IMR-90 (cell line): ENCODE results near the gene NFE2. TPM values are rescaled to one million over a fixed set of nuclear protein-coding genes. Genes with fewer than 3 reads are reported as not detected.

Experiments
- ATAC-seq: fragments of 200-7000 bp; cut with Tn5 transposase; 2 replicates; pipeline ENCODE4 v1.9.1; 2020; ENCODE audit warnings: low read depth, mild to moderate bottlenecking, moderate library complexity
- BruUV-seq: library from RNA; stranded (reverse); fragments of 400-500 nt; replicated peaks from 2 replicates; lab custom pipeline; 2021; lab: Mats Ljungman, UMichigan
- CTCF ChIA-PET: fragments of 300-600 bp; formaldehyde crosslinking; extraction: SDS; loops from one replicate; lab custom pipeline; 2021; ENCODE audit warnings: antibody characterized with exemption; lab: Yijun Ruan, JAX
- POLR2A ChIA-PET: fragments of 300-600 bp; sonication (Branson Sonifier 250); formaldehyde crosslinking; loops from one replicate; lab custom pipeline; 2022; ENCODE audit warnings: antibody characterized with exemption; ENCODE audit not compliant: unreplicated experiment; lab: Charles Lee
- DNase-seq: peaks from one replicate; pipeline ENCODE4 v3.0.0; 2013
- H2AFZ ChIP-seq: replicated peaks from 2 replicates; pipeline ENCODE3; 2013; ENCODE audit warnings: low read length, mild to moderate bottlenecking; ENCODE audit not compliant: poor library complexity
- H2AK5ac ChIP-seq: 2 replicates; pipeline ENCODE4 v1.6.1; 2013; ENCODE audit warnings: low read depth, low read length, inconsistent platforms
- H2AK9ac ChIP-seq: replicated peaks from 2 replicates; pipeline ENCODE3; 2013; ENCODE audit warnings: mild to moderate bottlenecking, low read depth, low read length, moderate library complexity; ENCODE audit not compliant: poor library complexity
- H2BK120ac ChIP-seq: 2 replicates; pipeline ENCODE4 v1.6.1; 2013; ENCODE audit warnings: low read depth, low read length, inconsistent platforms
- H2BK15ac ChIP-seq: 3 replicates; pipeline ENCODE4 v1.6.1; 2013; ENCODE audit warnings: low read depth, low read length, inconsistent platforms
- H2BK20ac ChIP-seq: 2 replicates; pipeline ENCODE4 v1.6.1; 2013; ENCODE audit warnings: low read depth, mild to moderate bottlenecking, inconsistent platforms, low read length, moderate library complexity
- H2BK5ac ChIP-seq: 2 replicates; pipeline ENCODE4 v1.6.1; 2013; ENCODE audit warnings: mild to moderate bottlenecking, low read depth, low read length, inconsistent platforms; ENCODE audit not compliant: poor library complexity, severe bottlenecking
- H3K14ac ChIP-seq: replicated peaks from 2 replicates; pipeline ENCODE4 v1.6.1; 2013; ENCODE audit warnings: low read depth, low read length, inconsistent platforms
- H3K18ac ChIP-seq: 2 replicates; pipeline ENCODE4 v1.6.1; 2013; ENCODE audit warnings: low read depth, low read length, control low read depth
- H3K23ac ChIP-seq: 2 replicates; pipeline ENCODE4 v1.6.1; 2013; ENCODE audit warnings: low read depth, low read length, inconsistent platforms
- H3K27ac ChIP-seq: 2 replicates; pipeline ENCODE4 v1.5.1; 2013; ENCODE audit warnings: mild to moderate bottlenecking, control low read depth, low read length; ENCODE audit not compliant: insufficient read depth
- H3K27me3 ChIP-seq: 2 replicates; pipeline ENCODE4 v1.6.1; 2013; ENCODE audit warnings: low read length; ENCODE audit not compliant: control insufficient read depth, insufficient read depth
- H3K36me3 ChIP-seq: 2 replicates; pipeline ENCODE4 v1.6.1; 2013; ENCODE audit warnings: low read length, mixed read lengths; ENCODE audit not compliant: control insufficient read depth, insufficient read depth
- H3K4ac ChIP-seq: 2 replicates; pipeline ENCODE4 v1.6.1; 2013; ENCODE audit warnings: low read depth, low read length, inconsistent platforms
- H3K4me1 ChIP-seq: 2 replicates; pipeline ENCODE4 v1.6.1; 2013; ENCODE audit warnings: low read length, mixed read lengths; ENCODE audit not compliant: control insufficient read depth, insufficient read depth
- H3K4me2 ChIP-seq: 2 replicates; pipeline ENCODE4 v1.6.1; 2013; ENCODE audit warnings: low read depth, mild to moderate bottlenecking, control low read depth, low read length, moderate library complexity
- H3K4me3 ChIP-seq: 2 replicates; pipeline ENCODE4 v1.5.1; 2013; ENCODE audit warnings: low read depth, mild to moderate bottlenecking, control low read depth, low read length, moderate library complexity; ENCODE audit not compliant: insufficient read depth
- H3K56ac ChIP-seq: 2 replicates; pipeline ENCODE4 v1.6.1; 2013; ENCODE audit warnings: low read length, inconsistent platforms; ENCODE audit not compliant: insufficient read depth; ENCODE audit errors: extremely low read depth
- H3K79me1 ChIP-seq, 2 experiments: 2 replicates each; pipeline ENCODE4 v1.6.1; 2013; ENCODE audit warnings: low read length in 2 of 2, inconsistent platforms in 1 of 2, low read depth in 1 of 2
- H3K9ac ChIP-seq: 2 replicates; pipeline ENCODE4 v1.6.1; 2013; ENCODE audit warnings: low read depth, low read length, control low read depth
- H3K9me1 ChIP-seq: 2 replicates; pipeline ENCODE4 v1.6.1; 2013; ENCODE audit warnings: low read length, inconsistent platforms; ENCODE audit not compliant: insufficient read depth
- H3K9me3 ChIP-seq: 2 replicates; pipeline ENCODE4 v1.6.1; 2013; ENCODE audit warnings: low read length; ENCODE audit not compliant: control insufficient read depth, insufficient read depth
- H4K20me1 ChIP-seq: 2 replicates; pipeline ENCODE4 v1.6.1; 2013; ENCODE audit warnings: low read length, inconsistent platforms; ENCODE audit not compliant: insufficient read depth
- H4K5ac ChIP-seq: 2 replicates; pipeline ENCODE4 v1.6.1; 2013; ENCODE audit warnings: mild to moderate bottlenecking, low read depth, low read length, control low read depth
- H4K8ac ChIP-seq, 2 experiments: 2 replicates each; pipeline ENCODE4 v1.6.1; 2013; ENCODE audit warnings: low read depth in 2 of 2, low read length in 2 of 2, control low read depth in 1 of 2, inconsistent platforms in 1 of 2
- H4K91ac ChIP-seq: 2 replicates; pipeline ENCODE4 v1.6.1; 2013; ENCODE audit warnings: low read depth, low read length, inconsistent platforms; ENCODE audit not compliant: insufficient read depth
- CEBPB ChIP-seq: IDR thresholded peaks from 2 replicates; pipeline ENCODE4 v1.6.1; 2012; ENCODE audit warnings: low read depth, low read length, improper control_type of control experiment
- MAFK ChIP-seq: IDR thresholded peaks from 2 replicates; pipeline ENCODE4 v1.6.1; 2012; ENCODE audit warnings: low read depth, low read length, improper control_type of control experiment
- NFE2L2 ChIP-seq: fragments of 150-350 bp; IDR thresholded peaks from 2 replicates; pipeline ENCODE4 v1.6.1; 2016; ENCODE audit warnings: low read depth, mild to moderate bottlenecking, low read length
- POLR2A ChIP-seq: IDR thresholded peaks from 2 replicates; pipeline ENCODE4 v1.6.1; 2012; ENCODE audit warnings: mild to moderate bottlenecking, low read depth, low read length
- RFX5 ChIP-seq: IDR thresholded peaks from 2 replicates; pipeline ENCODE4 v1.8.0; 2012; ENCODE audit warnings: low read depth, mild to moderate bottlenecking, low read length, moderate library complexity
- WGBS, 2 experiments: methylation state at CpG; one replicate each; pipeline versions ENCODE4 v1.1.5 to v1.1.7; 2013; ENCODE audit warnings: missing lambda C conversion rate in 2 of 2; ENCODE audit not compliant: insufficient read length in 1 of 2; ENCODE audit errors: extremely low coverage in 2 of 2; 5-methylcytosine and 5-hydroxymethylcytosine counted together
- dilution Hi-C: fragments of 300-500 bp; cut with HindIII; formaldehyde crosslinking; loops from one replicate; pipeline ENCODE4 v1.14.3; 2018; ENCODE audit warnings: low sequenced_read_pairs; ENCODE audit not compliant: unreplicated experiment
- in situ Hi-C: fragments of 300-500 bp; cut with MboI; formaldehyde crosslinking; loops from 3 replicates; pipeline ENCODE4 v1.14.3; 2019; ENCODE audit warnings: low sequenced_read_pairs, inconsistent platforms, mixed read lengths
- intact Hi-C: fragments of 100-400 bp; cut with micrococcal nuclease; formaldehyde crosslinking; loops from 2 replicates; pipeline ENCODE4 v1.10.0; 2022
- polyA plus RNA-seq, 3 experiments: library from polyadenylated mRNA; depleted of rRNA; stranded (reverse); fragments of >200 nt; gene quantifications; 2 replicates each; pipeline ENCODE4 v1.2.3, GENCODE V29; 2012; ENCODE audit warnings: low replicate concordance in 1 of 3
- total RNA-seq: library from RNA; depleted of rRNA; stranded (reverse); fragments of >200 nt; gene quantifications from 2 replicates; pipeline ENCODE4 v1.2.3, GENCODE V29; 2012
- TF ChIP-seq, protein P1 (sequence below): conservative IDR thresholded peaks from 2 replicates; pipeline ENCODE4 v1.5.1; 2012; ENCODE audit warnings: mild to moderate bottlenecking, low read depth, low read length, improper control_type of control experiment
- TF ChIP-seq, protein P2 (sequence below): fragments of 150-350 bp; IDR thresholded peaks from 2 replicates; pipeline ENCODE4 v1.6.1; 2016; ENCODE audit warnings: low read depth, mild to moderate bottlenecking, low read length, moderate library complexity, borderline replicate concordance

NFE2 gene
- total and polyA plus RNA-seq, 2 of the 4 experiments (the other 2 are of a cell fraction): 0.18 to 0.32 TPM

DNA sequence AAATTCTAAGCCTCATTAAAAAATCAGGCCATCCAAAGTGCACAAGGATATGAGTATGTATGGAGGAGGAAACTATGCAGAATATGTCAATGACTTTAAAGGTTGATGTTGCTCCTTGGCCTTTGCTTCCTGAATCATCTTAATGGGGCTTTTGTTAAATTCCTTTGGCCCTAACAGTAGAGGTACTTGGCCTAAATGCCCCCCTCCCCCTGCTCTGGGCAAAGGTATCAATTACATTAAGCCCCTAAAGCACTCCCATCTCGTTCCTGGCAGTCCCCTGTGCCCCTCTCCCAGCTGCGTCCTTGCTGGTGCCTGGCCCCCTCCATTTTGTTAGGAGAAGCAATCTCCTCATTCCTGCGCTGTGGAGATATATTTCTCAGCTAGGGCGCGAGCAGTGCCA is 28.9 kb upstream of the NFE2 start:
- Histone ChIP-seq H3K9me3 (no peaks in the 10 kb centered on the region), H3K4me1 (peaks cover 7% of the 10 kb centered on the region), H3K36me3 (0 out of 2 replicates have a peak, but pooled peaks cover 4% of the 10 kb centered on the region), H3K23ac (peak overlapping the region; percentile 10; the same call in 1 of the 2 replicates), H3K56ac (no peak overlapping the region), H3K14ac (no peak overlapping the region), H3K4me2 (no peak overlapping the region), H3K9ac (no peak overlapping the region), H4K8ac (peak overlapping the region in 1 of 2 experiments; percentile 64; a peak in 1 of 4 replicates), H3K9me1 (peaks cover 7% of the 10 kb centered on the region), H3K4me3 (no peak overlapping the region), H3K4ac (no peak overlapping the region), H4K5ac (no peak overlapping the region), H4K20me1 (peaks cover 21% of the 10 kb centered on the region; the same call in 1 of the 2 replicates), H2BK15ac (no peak overlapping the region), H3K18ac (no peak overlapping the region), H3K27me3 (no peaks in the 10 kb centered on the region), H2BK120ac (no peak overlapping the region), H2AK9ac (peak overlapping the region; percentile 82), H3K27ac (no peak overlapping the region), H2BK20ac (no peak overlapping the region), H2AK5ac (no peak overlapping the region; the same call in 1 of the 2 replicates), H2BK5ac (peak overlapping the region; percentile 52), H4K91ac (no peak overlapping the region), H3K79me1 (peaks cover 14 to 66% of the 10 kb centered on the region in 2 experiments; a peak in 3 of 4 replicates), H2AFZ (no peak overlapping the region)
- dilution Hi-C loops: no loop called here
- TF ChIP-seq NFE2L2 (no peak), CEBPB (no peak), RFX5 (no peak), POLR2A (no peak), MAFK (no peak)
- TF ChIP-seq, protein P1, sequence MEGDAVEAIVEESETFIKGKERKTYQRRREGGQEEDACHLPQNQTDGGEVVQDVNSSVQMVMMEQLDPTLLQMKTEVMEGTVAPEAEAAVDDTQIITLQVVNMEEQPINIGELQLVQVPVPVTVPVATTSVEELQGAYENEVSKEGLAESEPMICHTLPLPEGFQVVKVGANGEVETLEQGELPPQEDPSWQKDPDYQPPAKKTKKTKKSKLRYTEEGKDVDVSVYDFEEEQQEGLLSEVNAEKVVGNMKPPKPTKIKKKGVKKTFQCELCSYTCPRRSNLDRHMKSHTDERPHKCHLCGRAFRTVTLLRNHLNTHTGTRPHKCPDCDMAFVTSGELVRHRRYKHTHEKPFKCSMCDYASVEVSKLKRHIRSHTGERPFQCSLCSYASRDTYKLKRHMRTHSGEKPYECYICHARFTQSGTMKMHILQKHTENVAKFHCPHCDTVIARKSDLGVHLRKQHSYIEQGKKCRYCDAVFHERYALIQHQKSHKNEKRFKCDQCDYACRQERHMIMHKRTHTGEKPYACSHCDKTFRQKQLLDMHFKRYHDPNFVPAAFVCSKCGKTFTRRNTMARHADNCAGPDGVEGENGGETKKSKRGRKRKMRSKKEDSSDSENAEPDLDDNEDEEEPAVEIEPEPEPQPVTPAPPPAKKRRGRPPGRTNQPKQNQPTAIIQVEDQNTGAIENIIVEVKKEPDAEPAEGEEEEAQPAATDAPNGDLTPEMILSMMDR: no peak
- TF ChIP-seq, protein P2, sequence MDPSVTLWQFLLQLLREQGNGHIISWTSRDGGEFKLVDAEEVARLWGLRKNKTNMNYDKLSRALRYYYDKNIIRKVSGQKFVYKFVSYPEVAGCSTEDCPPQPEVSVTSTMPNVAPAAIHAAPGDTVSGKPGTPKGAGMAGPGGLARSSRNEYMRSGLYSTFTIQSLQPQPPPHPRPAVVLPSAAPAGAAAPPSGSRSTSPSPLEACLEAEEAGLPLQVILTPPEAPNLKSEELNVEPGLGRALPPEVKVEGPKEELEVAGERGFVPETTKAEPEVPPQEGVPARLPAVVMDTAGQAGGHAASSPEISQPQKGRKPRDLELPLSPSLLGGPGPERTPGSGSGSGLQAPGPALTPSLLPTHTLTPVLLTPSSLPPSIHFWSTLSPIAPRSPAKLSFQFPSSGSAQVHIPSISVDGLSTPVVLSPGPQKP: no peak
- POLR2A ChIA-PET: no interaction called here
- CTCF ChIA-PET: no interaction called here
- intact Hi-C loops: no loop called here
- in situ Hi-C loops: no loop called here
- WGBS, 2 experiments: no CpG with 5 or more reads among the region's 5 CpGs
- BruUV-seq: no TSS peak
- no peak for DNase-seq
- no peak for ATAC-seq
